Panc1 (cell line): ENCODE measurements around the gene PSMA6. TPM values are rescaled to one million over a fixed set of nuclear protein-coding genes. Genes with fewer than 3 reads are reported as not detected.

ENCODE experiments used
- ATAC-seq: fragments of 200-7000 bp; cut with Tn5 transposase; 2 replicates; pipeline ENCODE4 v1.9.1; 2020; ENCODE audit warnings: mild to moderate bottlenecking, moderate library complexity
- BruUV-seq: library from RNA; stranded (reverse); fragments of 400-500 nt; replicated peaks from 2 replicates; lab custom pipeline; 2021; lab: Mats Ljungman, UMichigan
- CTCF ChIA-PET: fragments of 300-600 bp; sonication (Branson Sonifier 250); formaldehyde crosslinking; loops from one replicate; lab custom pipeline; 2022; ENCODE audit warnings: antibody characterized with exemption; lab: Charles Lee
- POLR2A ChIA-PET: fragments of 300-600 bp; sonication (Branson Sonifier 250); formaldehyde crosslinking; loops from one replicate; lab custom pipeline; 2022; ENCODE audit warnings: antibody characterized with exemption; lab: Charles Lee
- DNase-seq: peaks from one replicate; pipeline ENCODE4 v3.0.0-alpha.2; 2010; ENCODE audit warnings: low read depth, low spot score
- H3K27ac ChIP-seq: 2 replicates; pipeline ENCODE4 v1.5.1; 2011; ENCODE audit warnings: mild to moderate bottlenecking, low read length, inconsistent platforms
- H3K27me3 ChIP-seq: fragments of 200-500 bp; sonication (Bioruptor generic); 2 replicates; pipeline ENCODE4 v1.6.0; 2014; ENCODE audit warnings: low read length, inconsistent platforms; ENCODE audit not compliant: control insufficient read depth, insufficient read depth
- H3K36me3 ChIP-seq: fragments of 200-500 bp; sonication (Bioruptor generic); 2 replicates; pipeline ENCODE4 v1.5.1; 2014; ENCODE audit warnings: inconsistent platforms, mild to moderate bottlenecking, low read length, moderate library complexity; ENCODE audit not compliant: control insufficient read depth, insufficient read depth
- H3K4me1 ChIP-seq: 2 replicates; pipeline ENCODE4 v1.5.1; 2011; ENCODE audit warnings: inconsistent platforms, mild to moderate bottlenecking, low read length, moderate library complexity; ENCODE audit not compliant: control insufficient read depth, insufficient read depth
- H3K4me3 ChIP-seq, 2 experiments: 2 replicates each; pipeline ENCODE4 v1.5.1; 2011 to 2012; ENCODE audit warnings: low read depth in 2 of 2, low read length in 2 of 2, mild to moderate bottlenecking in 2 of 2, inconsistent platforms in 1 of 2, moderate library complexity in 1 of 2
- H3K9me3 ChIP-seq: fragments of 200-500 bp; sonication (Bioruptor generic); 2 replicates; pipeline ENCODE4 v1.5.1; 2014; ENCODE audit warnings: low read depth, mild to moderate bottlenecking, inconsistent platforms, low read length, moderate library complexity; ENCODE audit not compliant: control insufficient read depth, insufficient read depth
- POLR2AphosphoS5 ChIP-seq: IDR thresholded peaks from 2 replicates; pipeline ENCODE4 v1.6.1; 2012; ENCODE audit warnings: mild to moderate bottlenecking, low read depth, low read length, moderate library complexity
- SIN3A ChIP-seq: IDR thresholded peaks from 2 replicates; pipeline ENCODE4 v1.6.1; 2012; ENCODE audit warnings: low read depth, mild to moderate bottlenecking, low read length, moderate library complexity, borderline replicate concordance; ENCODE audit not compliant: insufficient read depth
- TCF7L2 ChIP-seq: IDR thresholded peaks from 2 replicates; pipeline ENCODE4 v1.6.1; 2011; ENCODE audit warnings: mild to moderate bottlenecking, low read depth, low read length, inconsistent platforms
- in situ Hi-C: cut with HindIII; loops from 2 replicates; pipeline ENCODE4 v1.10.0; 2016; ENCODE audit warnings: low sequenced_read_pairs, low pct_unique_long_range_greater_than_20kb
- intact Hi-C: fragments of 100-400 bp; cut with micrococcal nuclease; formaldehyde crosslinking; loops from one replicate; pipeline ENCODE4 v1.10.0; 2022; ENCODE audit not compliant: unreplicated experiment
- total RNA-seq: library from RNA; stranded (reverse); gene quantifications from one replicate; pipeline ENCODE4 v1.2.1, GENCODE V29; 2021; ENCODE audit not compliant: unreplicated experiment
- TF ChIP-seq, protein P1 (sequence below): fragments of 450-650 bp; IDR thresholded peaks from 2 replicates; pipeline ENCODE4 v1.5.1; 2017; ENCODE audit warnings: mild to moderate bottlenecking
- TF ChIP-seq, protein P2 (sequence below), 2 experiments: IDR thresholded peaks; 2 replicates each; pipeline ENCODE4 v1.6.1; 2011 to 2012; ENCODE audit warnings: low read depth in 2 of 2, control low read depth in 1 of 2, low read length in 1 of 2, mild to moderate bottlenecking in 1 of 2, moderate library complexity in 1 of 2; ENCODE audit not compliant: insufficient read depth in 1 of 2

The PSMA6 gene
- total RNA-seq, 1 experiment from 2014 or later: 197 TPM

DNA sequence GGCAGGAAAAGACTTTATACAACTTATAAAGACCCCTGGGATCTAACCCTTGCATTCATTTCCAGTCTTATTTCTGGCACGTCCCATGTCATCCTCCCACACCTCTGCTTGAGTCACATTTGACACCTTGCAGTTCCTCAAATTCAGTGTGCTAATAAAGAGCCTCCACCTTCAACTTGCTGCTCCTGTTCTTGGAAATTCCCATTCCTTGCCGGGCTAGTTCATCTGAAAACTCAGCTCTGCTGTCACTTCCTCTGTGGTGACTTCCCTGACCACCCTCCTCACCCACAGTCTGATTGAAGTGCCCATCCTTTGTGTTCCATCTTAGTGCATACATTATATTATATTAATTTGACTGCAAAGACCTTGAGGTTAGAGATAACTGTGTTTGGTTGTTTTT, 37.4 kb upstream of the PSMA6 start:
- CTCF ChIA-PET: no interaction called here

DNA sequence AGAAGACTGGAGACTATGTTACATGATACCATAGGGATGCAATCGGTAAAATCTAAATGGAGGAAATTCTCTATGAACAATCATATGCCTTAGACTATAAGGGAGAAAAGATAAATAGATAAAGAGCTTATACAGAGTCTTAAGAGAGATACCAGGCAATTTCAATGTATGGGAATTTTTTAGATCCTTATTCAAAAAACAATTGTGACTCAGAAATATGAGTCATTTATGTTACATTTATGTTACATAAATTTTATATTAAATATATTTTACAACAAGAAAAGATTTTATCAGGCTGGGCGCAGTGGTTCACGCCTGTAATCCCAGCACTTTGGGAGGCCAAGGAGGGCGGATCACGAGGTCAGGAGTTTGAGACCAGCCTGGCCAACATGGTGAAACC, 36.5 kb upstream of the PSMA6 start:
- H3K27me3 ChIP-seq: no peaks in the 10 kb centered on the region
- no peaks in the 10 kb centered on the region for H3K9me3 ChIP-seq
- CTCF ChIA-PET: no interaction called here
- in situ Hi-C loops: no loop called here
- BruUV-seq: no TSS peak
- no peak for ATAC-seq
- DNase-seq: no peak
- POLR2A ChIA-PET: no interaction called here
- no peak overlapping the region for H3K4me3 ChIP-seq
- H3K36me3 ChIP-seq: no peaks in the 10 kb centered on the region
- no peaks in the 10 kb centered on the region for H3K4me1 ChIP-seq
- H3K27ac ChIP-seq: no peak overlapping the region
- TF ChIP-seq SIN3A (no peak), POLR2AphosphoS5 (no peak), TCF7L2 (no peak)
- TF ChIP-seq, protein P1, sequence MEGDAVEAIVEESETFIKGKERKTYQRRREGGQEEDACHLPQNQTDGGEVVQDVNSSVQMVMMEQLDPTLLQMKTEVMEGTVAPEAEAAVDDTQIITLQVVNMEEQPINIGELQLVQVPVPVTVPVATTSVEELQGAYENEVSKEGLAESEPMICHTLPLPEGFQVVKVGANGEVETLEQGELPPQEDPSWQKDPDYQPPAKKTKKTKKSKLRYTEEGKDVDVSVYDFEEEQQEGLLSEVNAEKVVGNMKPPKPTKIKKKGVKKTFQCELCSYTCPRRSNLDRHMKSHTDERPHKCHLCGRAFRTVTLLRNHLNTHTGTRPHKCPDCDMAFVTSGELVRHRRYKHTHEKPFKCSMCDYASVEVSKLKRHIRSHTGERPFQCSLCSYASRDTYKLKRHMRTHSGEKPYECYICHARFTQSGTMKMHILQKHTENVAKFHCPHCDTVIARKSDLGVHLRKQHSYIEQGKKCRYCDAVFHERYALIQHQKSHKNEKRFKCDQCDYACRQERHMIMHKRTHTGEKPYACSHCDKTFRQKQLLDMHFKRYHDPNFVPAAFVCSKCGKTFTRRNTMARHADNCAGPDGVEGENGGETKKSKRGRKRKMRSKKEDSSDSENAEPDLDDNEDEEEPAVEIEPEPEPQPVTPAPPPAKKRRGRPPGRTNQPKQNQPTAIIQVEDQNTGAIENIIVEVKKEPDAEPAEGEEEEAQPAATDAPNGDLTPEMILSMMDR: no peak
- TF ChIP-seq, protein P2, sequence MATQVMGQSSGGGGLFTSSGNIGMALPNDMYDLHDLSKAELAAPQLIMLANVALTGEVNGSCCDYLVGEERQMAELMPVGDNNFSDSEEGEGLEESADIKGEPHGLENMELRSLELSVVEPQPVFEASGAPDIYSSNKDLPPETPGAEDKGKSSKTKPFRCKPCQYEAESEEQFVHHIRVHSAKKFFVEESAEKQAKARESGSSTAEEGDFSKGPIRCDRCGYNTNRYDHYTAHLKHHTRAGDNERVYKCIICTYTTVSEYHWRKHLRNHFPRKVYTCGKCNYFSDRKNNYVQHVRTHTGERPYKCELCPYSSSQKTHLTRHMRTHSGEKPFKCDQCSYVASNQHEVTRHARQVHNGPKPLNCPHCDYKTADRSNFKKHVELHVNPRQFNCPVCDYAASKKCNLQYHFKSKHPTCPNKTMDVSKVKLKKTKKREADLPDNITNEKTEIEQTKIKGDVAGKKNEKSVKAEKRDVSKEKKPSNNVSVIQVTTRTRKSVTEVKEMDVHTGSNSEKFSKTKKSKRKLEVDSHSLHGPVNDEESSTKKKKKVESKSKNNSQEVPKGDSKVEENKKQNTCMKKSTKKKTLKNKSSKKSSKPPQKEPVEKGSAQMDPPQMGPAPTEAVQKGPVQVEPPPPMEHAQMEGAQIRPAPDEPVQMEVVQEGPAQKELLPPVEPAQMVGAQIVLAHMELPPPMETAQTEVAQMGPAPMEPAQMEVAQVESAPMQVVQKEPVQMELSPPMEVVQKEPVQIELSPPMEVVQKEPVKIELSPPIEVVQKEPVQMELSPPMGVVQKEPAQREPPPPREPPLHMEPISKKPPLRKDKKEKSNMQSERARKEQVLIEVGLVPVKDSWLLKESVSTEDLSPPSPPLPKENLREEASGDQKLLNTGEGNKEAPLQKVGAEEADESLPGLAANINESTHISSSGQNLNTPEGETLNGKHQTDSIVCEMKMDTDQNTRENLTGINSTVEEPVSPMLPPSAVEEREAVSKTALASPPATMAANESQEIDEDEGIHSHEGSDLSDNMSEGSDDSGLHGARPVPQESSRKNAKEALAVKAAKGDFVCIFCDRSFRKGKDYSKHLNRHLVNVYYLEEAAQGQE (IDR thresholded peaks at IDR 0.05; ENCODE audit: insufficient read depth in 1 of 2, low read depth in 2 of 2, low read length in 1 of 2): no peak
- intact Hi-C loops: no loop called here

More for the DNA sequence above, 37.4 kb upstream of the PSMA6 start:
- POLR2A ChIA-PET: no interaction called here
- no peak for DNase-seq
- no peak for ATAC-seq
- Histone ChIP-seq H3K27ac (no peak overlapping the region), H3K9me3 (no peaks in the 10 kb centered on the region), H3K27me3 (no peaks in the 10 kb centered on the region), H3K36me3 (no peaks in the 10 kb centered on the region), H3K4me1 (no peaks in the 10 kb centered on the region), H3K4me3 (no peak overlapping the region)
- in situ Hi-C loops: no loop called here
- intact Hi-C loops: no loop called here
- BruUV-seq: no TSS peak
- TF ChIP-seq SIN3A (no peak), POLR2AphosphoS5 (no peak), TCF7L2 (no peak)
- TF ChIP-seq, protein P1: no peak
- TF ChIP-seq, protein P2 (IDR thresholded peaks at IDR 0.05; ENCODE audit: insufficient read depth in 1 of 2, low read depth in 2 of 2, low read length in 1 of 2): no peak
